Fibroblast of pulmonary artery (primary cell): ENCODE measurements around the gene GAPVD1.

Source experiments
- DNase-seq: peaks from one replicate; pipeline ENCODE4 v3.0.0-alpha.2; 2010; ENCODE audit warnings: low read depth
- H3K4me3 ChIP-seq: replicated peaks from 2 replicates; pipeline ENCODE4 v1.5.1; 2011; ENCODE audit warnings: low read depth, mild to moderate bottlenecking, control low read depth, low read length, moderate library complexity
- CTCF ChIP-seq: IDR thresholded peaks from 2 replicates; pipeline ENCODE4 v1.5.1; 2011; ENCODE audit warnings: mild to moderate bottlenecking, control low read depth, low read length, inconsistent platforms; ENCODE audit errors: missing control alignments

The GAPVD1 gene

DNA sequence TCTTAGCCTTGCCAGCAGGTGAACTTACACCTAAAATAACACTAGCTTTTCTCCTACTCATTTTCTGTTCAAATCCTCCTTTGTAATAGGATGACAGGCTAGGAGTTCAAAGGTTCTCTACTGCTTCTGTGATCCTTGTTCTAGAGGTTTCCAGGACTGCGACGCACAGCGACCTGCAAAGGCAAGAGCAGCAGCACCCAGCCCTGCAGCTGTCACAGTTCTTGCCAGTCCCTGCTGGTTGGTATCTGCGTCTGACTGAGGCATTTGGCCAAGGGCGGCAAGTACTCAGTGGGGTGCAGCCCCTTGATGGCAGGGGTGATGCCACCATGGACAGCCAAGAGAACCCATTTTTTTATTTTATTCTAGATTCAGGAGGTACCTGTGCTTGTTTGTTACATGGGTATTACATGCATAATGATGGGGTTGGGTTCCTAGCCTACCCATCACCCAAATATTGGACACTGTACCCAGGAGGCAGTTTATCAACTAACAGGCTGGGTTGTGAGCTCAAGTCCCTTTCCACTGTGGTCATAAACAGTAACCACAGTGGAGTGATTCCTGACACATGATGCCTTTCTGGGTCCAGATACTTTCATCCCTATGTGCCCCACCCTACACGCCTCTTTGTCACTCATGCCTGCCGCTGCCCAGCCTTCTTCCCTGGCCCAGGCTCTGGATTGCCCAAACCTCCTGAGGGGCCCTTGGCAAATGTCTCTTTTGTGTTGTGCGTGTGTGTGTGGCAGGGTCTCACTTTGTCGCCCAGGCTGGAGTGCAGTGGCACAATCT lies 111.0 kb downstream of the GAPVD1 start:
- H3K4me3 ChIP-seq = no peak overlapping the region
- no peak for DNase-seq
- TF ChIP-seq CTCF = no peak

DNA sequence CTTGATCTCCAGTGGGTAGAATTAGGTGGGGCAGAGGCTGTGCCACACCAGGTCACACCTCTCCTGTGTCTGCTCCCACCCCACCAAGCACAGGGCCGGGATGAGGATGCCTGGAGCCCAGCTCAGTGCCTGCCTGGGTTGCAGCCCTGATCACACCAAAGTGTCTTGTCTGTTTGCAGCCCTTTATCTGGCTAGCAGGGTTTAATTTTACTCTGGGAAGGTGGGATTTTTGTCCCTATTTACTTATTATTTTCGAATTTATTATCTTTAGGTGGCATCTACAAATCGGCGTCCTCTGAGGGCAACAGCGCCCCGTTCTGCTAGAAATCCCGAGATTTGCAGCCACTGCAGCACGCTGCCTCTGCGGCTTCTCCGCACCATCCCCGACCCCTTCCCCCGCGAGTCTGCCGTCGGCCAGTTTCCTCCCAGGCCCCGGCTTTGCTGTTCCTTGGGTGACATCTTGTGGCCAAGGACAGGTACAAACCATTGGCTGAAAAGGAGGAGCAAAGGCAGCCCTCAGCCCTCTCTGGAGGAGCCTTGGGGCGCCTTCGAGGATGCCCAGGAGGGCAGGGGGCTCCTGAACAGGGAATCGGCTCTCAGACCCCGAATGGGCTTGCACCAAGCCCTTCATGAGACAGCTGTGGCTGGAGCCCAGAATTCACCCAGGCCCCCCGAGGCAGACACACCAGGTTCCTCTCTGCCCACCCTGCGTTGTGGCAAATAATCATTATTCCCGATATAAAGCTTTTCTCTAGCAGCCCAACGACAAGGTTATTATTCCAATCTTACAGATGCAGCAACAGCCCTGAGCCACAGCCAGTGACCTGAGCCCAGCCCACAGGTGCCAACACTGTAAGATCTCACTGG lies 113.0 kb downstream of the GAPVD1 start:
- peak overlapping the region; percentile 43 for H3K4me3 ChIP-seq
- peak; percentile 78 for TF ChIP-seq CTCF
- DNase-seq = peak; percentile 78

DNA sequence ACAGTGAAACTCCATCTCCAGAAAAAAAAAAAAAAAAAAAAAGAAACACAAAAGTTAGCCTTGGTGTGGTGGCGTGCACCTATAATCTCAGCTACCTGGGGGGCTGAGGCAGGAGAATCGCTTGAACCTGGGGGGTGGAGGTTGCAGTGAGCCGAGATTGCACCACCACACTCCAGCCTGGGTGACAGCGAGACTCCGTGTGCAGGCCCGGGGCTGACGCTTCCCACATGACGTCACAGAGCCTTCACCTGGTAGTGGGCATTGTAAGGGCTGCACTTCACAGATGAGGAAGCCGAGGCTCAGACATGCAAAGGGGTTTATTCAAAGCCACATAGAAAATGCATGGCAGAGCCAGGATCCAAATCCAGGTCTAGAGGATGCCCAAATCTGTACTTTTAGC lies 114.2 kb downstream of the GAPVD1 start:
- no peak for DNase-seq
- no peak for TF ChIP-seq CTCF
- H3K4me3 ChIP-seq = no peak overlapping the region

- DNase-seq = no peak
- H3K4me3 ChIP-seq = no peak overlapping the region
- no peak for TF ChIP-seq CTCF
These were observed 114.9 kb downstream of the GAPVD1 start for GRCh38 chr9:125376261-125377226.

DNA sequence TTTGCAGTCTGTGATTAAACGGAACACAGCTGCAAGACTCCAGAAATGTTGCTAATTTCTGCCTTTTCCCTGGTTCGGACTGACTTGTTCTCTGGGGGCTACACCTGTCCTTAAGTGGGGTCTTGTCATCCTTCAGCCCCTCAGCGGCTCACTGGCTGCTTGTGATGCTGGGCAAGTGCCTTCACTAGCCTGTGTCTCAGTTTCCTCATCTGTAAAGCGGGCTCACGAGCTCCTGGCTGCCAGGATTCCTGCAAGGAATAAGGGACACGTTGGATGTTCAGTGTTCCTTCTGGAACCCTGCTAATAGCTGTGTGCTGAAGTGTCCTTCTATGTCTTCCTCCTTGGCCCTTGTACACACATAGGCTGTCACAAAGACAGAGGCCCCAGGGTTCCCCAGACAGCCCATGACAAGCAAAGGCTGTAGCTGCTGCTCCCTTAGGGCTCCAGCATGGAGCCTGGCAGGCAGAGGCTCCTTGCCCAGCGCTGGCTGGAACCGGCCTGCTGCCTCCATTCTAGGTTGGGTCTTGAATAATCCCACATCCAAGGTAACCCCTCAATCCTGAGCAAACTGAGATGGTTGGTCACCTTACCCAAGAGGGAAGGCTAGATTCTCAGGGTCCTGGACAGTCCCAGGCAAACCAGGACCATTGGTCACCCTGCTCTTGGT lies 116.1 kb downstream of the GAPVD1 start:
- TF ChIP-seq CTCF = no peak
- no peak overlapping the region for H3K4me3 ChIP-seq
- no peak for DNase-seq

- no peak for DNase-seq
- no peak overlapping the region for H3K4me3 ChIP-seq
- no peak for TF ChIP-seq CTCF
These were observed 117.2 kb downstream of the GAPVD1 start for GRCh38 chr9:125378778-125379177.
